IPS-18a (cell line): Measurements from ENCODE around the gene SMG6.

Experiments
- H3K27ac ChIP-seq: one replicate; pipeline ENCODE4 v1.5.1; 2013; ENCODE audit warnings: low read length
- H3K27me3 ChIP-seq: one replicate; pipeline ENCODE4 v1.6.1; 2013; ENCODE audit warnings: mild to moderate bottlenecking, low read length; ENCODE audit not compliant: control insufficient read depth, insufficient read depth
- H3K36me3 ChIP-seq: one replicate; pipeline ENCODE4 v1.6.1; 2013; ENCODE audit warnings: low read depth, low read length; ENCODE audit not compliant: control insufficient read depth
- H3K4me1 ChIP-seq: one replicate; pipeline ENCODE4 v1.6.1; 2013; ENCODE audit warnings: low read depth, low read length; ENCODE audit not compliant: control insufficient read depth
- H3K4me3 ChIP-seq: one replicate; pipeline ENCODE4 v1.5.1; 2013; ENCODE audit warnings: low read length
- H3K9ac ChIP-seq: one replicate; pipeline ENCODE4 v1.6.1; 2013; ENCODE audit warnings: mild to moderate bottlenecking, low read length, moderate library complexity
- H3K9me3 ChIP-seq: one replicate; pipeline ENCODE4 v1.6.1; 2013; ENCODE audit warnings: low read depth, low read length; ENCODE audit not compliant: control insufficient read depth

Gene SMG6

DNA sequence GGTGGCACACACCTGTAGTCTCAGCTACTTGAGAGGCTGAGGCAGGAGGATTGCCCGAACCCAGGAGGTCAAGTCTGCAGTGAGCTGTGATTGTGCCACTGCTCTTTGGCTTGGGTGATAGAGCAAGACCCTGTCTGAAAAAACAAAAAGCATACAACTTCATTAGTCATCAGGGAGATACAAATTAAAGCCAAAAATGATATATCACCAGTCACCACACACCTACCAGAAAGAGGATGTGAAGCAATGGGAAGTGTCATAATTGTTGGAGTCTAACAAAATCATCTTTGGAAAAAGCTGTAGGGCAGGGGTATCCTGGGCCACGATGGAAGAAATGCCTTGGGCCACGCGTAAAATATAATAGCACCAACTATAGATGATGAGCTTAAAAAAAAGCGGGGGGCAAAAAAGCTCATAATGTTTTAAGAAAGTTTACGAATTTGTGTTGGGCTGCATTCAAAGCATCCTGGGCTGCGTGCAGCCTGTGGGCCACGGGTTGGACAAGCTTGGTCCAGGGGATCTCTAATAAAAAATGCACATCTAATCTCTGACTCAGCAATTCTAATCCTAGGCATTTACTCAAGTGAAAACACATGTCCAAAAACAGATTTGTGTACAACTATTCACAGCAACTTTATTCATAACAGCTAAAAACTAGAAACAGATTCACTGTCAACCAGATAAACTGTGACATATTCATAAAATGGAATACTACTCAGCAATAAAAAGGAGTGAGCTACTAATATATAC is 182.8 kb downstream of the SMG6 start:
- Histone ChIP-seq H3K9me3 (no peaks in the 10 kb centered on the region), H3K4me3 (no peak overlapping the region), H3K36me3 (no peaks in the 10 kb centered on the region), H3K27ac (no peak overlapping the region), H3K27me3 (no peaks in the 10 kb centered on the region), H3K9ac (no peak overlapping the region), H3K4me1 (peaks cover 25% of the 10 kb centered on the region)

DNA sequence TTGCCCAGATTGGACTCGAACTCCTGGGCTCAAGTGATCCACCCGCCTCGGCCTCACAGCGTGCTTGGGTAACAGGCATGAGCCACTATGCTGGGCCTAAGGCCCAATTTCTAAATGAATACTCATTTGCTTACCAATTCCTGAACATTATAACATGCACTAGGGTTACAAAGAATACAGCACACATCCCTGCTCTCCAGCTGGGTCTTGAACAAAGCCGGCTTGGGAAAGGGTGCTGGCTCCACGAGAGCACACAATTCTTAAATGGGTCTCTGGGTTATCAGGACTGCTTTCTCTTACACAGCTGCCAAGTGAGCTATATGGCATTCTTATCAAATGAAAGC is 190.3 kb downstream of the SMG6 start:
- H3K9me3 ChIP-seq = no peaks in the 10 kb centered on the region
- H3K27ac ChIP-seq = no peak overlapping the region
- H3K36me3 ChIP-seq = no peaks in the 10 kb centered on the region
- H3K4me3 ChIP-seq = no peak overlapping the region
- H3K9ac ChIP-seq = no peak overlapping the region
- H3K4me1 ChIP-seq = no peaks in the 10 kb centered on the region
- no peaks in the 10 kb centered on the region for H3K27me3 ChIP-seq

DNA sequence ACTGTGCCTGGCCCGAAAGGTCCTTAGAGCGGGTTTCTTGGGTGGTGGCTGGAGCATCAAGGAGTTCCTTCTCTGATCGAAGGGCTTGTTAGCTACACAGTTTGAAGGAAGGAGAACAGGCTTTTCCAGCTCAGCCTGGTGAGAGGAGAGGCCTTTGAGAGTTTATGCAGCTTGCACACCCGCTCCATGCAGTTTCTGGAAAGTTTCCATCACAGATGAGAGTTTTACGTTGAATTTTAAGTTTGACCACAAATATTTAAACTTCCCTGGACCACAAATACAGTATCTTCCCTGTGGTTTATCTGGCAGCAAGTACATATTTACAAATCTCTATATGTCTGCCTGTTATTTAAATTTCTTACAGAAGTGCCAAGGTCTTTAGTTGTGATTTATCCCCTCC is 191.9 kb downstream of the SMG6 start:
- Histone ChIP-seq H3K9me3 (no peaks in the 10 kb centered on the region), H3K4me3 (no peak overlapping the region), H3K9ac (no peak overlapping the region), H3K27me3 (no peaks in the 10 kb centered on the region), H3K4me1 (no peaks in the 10 kb centered on the region), H3K27ac (no peak overlapping the region), H3K36me3 (no peaks in the 10 kb centered on the region)

DNA sequence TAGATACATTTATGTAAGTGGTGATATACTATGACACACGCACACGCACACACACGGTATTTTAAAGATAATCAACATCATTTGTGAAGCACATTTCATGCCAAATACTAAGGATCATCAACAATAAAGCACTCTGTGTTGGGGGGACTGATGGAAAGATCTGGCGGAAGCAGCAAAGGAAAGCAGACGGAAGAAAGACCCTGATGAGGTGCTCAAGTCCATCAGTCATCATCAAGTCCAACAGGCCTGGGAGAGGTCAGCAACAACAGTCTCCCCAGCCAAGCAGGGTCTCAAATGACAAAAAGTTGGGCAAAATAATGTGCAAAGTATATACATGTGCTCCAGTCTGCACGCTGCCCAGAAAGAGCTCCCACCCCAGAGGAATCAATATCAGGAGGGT is 193.1 kb downstream of the SMG6 start:
- no peak overlapping the region for H3K27ac ChIP-seq
- no peaks in the 10 kb centered on the region for H3K36me3 ChIP-seq
- no peaks in the 10 kb centered on the region for H3K9me3 ChIP-seq
- no peaks in the 10 kb centered on the region for H3K27me3 ChIP-seq
- H3K4me1 ChIP-seq = no peaks in the 10 kb centered on the region
- H3K9ac ChIP-seq = no peak overlapping the region
- no peak overlapping the region for H3K4me3 ChIP-seq

DNA sequence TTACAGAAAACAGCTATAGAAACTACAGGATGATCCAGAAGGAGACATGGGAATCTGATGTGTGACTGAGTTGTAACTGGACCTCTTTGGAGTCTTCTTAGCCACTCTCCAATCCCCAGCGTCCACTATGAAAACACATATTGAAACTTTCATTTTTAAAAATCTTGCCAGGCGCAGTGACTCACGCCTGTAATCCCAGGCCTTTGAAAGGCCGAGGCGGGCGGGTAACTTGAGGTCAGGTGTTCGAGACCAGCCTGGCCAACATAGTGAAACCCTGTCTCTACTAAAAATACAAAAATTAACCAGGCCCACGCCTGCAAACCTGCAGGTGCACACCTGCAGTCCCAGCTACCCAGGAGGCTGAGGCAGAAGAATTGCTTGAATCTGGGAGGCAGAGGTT is 195.4 kb downstream of the SMG6 start:
- Histone ChIP-seq H3K9ac (no peak overlapping the region), H3K36me3 (no peaks in the 10 kb centered on the region), H3K27me3 (no peaks in the 10 kb centered on the region), H3K9me3 (no peaks in the 10 kb centered on the region), H3K4me1 (no peaks in the 10 kb centered on the region), H3K27ac (no peak overlapping the region), H3K4me3 (no peak overlapping the region)

DNA sequence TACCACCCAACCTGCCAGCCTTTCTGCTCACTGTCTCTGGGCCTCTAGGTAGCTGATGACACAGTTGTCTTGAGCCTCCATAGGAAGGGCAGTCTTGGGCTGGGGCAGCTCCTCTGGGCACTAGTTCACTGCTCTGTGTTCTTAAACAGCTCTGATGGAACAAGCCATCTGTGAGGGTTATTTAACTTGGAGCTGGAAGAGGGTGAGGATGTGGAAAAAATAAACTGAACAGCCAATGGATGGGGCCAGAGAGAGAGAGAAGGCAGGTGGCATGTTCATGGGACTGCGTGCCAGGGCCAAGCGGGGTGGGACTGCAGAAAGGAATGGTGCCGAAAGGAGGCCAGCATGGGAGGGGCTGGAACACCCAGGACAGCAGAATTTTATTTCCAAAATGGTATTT is 196.1 kb downstream of the SMG6 start:
- H3K4me3 ChIP-seq = no peak overlapping the region
- H3K36me3 ChIP-seq = no peaks in the 10 kb centered on the region
- H3K9ac ChIP-seq = no peak overlapping the region
- no peaks in the 10 kb centered on the region for H3K27me3 ChIP-seq
- no peak overlapping the region for H3K27ac ChIP-seq
- no peaks in the 10 kb centered on the region for H3K9me3 ChIP-seq
- no peaks in the 10 kb centered on the region for H3K4me1 ChIP-seq

DNA sequence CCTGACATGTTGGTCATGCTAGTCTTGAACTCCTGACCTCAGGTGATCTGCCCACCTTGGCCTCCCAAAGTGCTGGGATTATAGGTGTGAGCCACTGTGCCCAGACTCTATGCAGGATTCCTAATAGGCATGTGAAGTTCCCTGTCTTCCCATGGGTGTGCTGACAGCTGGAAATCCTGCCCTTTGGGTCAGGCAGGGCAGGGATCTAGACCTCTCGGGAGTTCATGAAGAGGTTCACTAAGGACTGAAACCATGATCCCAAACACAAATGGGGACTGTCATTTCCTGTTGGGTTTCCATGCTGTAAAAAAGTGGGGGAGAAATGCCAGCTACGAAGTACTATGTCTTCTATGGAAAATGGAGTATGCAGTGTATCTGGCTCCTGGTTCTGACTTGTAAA is 196.5 kb downstream of the SMG6 start:
- Histone ChIP-seq H3K27me3 (no peaks in the 10 kb centered on the region), H3K4me1 (no peaks in the 10 kb centered on the region), H3K9me3 (no peaks in the 10 kb centered on the region), H3K36me3 (no peaks in the 10 kb centered on the region), H3K4me3 (no peak overlapping the region), H3K9ac (no peak overlapping the region), H3K27ac (no peak overlapping the region)

DNA sequence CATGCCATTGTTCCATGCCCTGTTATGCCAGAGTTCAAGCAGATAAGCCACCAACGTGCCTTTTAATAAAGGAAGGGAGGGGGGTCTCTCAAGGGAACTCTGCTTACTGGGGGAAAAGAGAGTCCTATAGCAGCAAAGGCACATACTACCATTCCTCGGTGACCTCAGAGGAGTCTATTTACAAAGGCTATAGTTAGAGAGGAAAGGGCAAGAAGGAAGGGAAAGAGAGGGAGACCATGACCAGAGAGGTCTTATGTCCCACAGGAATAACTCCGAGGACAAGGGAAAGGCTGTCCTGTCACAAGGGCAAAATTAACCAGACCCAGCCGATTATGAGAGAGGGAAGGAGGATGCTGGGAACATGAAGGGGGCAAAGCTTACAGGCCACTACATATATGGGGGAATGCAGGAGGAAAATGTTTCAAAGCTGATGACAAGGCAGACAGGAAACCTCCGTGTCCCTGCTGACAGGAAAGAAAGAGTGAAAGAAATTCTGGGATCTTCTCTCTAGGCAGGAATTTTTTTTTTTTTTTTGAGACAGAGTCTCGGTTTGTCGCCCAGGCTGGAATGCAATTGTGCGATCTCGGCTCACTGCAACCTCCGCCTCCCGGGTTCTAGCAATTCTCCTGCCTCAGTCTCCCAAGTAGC is 197.2 kb downstream of the SMG6 start:
- no peaks in the 10 kb centered on the region for H3K4me1 ChIP-seq
- H3K27ac ChIP-seq = no peak overlapping the region
- H3K9ac ChIP-seq = no peak overlapping the region
- H3K4me3 ChIP-seq = no peak overlapping the region
- H3K9me3 ChIP-seq = no peaks in the 10 kb centered on the region
- H3K27me3 ChIP-seq = no peaks in the 10 kb centered on the region
- H3K36me3 ChIP-seq = no peaks in the 10 kb centered on the region

DNA sequence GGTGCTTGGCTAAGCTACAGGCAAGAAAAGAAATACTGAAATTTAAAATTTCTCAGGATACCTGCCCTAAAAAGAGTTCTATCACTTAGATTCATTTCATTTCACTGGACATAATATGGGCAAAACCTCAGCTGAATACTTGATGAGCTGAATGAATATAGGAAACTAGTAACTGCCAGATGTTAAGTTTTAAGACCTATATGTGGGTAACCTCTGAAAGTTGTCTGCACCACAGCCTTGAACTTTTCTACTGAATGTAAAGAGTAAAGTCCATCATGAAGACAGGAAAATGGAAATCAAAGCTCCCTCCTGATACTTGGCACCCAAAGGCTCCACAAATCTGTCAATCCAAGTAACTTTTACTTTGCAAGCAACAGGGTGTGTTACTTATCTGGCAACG is 197.9 kb downstream of the SMG6 start:
- Histone ChIP-seq H3K4me3 (no peak overlapping the region), H3K4me1 (no peaks in the 10 kb centered on the region), H3K9me3 (no peaks in the 10 kb centered on the region), H3K36me3 (no peaks in the 10 kb centered on the region), H3K27ac (no peak overlapping the region), H3K9ac (no peak overlapping the region), H3K27me3 (no peaks in the 10 kb centered on the region)

DNA sequence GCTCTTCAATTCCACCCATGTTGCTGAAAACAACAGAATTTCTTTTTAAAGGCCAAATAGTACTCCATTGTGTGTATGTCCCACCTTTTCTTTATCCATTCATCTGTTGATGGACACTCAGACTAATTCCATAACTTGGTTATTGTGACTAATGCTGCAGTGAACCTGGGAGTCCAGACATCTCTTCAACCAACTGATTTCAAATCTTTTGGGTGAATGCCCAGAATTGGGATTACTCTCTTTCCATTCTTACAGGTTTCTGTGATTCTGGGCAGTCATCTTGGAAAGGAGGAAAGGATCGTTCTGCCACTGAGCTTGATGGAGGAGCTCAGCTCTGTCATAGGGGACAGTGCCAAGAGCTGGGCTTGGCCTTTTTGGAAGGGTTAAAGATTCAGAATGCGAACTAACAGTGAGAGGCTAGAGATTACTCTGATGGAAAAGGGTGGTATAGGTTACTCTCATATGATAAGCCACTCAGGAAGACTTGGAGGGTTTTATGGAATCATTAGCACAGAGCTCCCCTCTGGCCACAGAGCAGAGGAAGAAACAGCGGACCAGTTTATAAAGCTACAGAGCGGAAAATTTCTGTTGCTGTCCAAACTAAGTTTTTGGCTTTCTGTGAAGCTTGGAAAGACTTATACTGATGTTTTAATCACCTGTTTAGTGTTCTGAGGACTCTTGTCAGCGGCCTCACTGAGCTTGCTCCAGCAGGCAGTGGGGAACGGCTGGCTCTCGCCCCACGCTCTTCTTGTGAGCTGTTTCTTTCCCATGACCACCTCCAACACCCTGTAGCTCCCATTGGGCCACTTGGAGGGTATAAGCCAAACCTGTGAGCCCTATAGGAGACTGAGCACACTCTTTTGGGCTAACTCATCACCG is 200.4 kb downstream of the SMG6 start:
- Histone ChIP-seq H3K27ac (no peak overlapping the region), H3K27me3 (no peaks in the 10 kb centered on the region), H3K9me3 (no peaks in the 10 kb centered on the region), H3K9ac (no peak overlapping the region), H3K36me3 (no peaks in the 10 kb centered on the region), H3K4me1 (no peaks in the 10 kb centered on the region), H3K4me3 (no peak overlapping the region)

DNA sequence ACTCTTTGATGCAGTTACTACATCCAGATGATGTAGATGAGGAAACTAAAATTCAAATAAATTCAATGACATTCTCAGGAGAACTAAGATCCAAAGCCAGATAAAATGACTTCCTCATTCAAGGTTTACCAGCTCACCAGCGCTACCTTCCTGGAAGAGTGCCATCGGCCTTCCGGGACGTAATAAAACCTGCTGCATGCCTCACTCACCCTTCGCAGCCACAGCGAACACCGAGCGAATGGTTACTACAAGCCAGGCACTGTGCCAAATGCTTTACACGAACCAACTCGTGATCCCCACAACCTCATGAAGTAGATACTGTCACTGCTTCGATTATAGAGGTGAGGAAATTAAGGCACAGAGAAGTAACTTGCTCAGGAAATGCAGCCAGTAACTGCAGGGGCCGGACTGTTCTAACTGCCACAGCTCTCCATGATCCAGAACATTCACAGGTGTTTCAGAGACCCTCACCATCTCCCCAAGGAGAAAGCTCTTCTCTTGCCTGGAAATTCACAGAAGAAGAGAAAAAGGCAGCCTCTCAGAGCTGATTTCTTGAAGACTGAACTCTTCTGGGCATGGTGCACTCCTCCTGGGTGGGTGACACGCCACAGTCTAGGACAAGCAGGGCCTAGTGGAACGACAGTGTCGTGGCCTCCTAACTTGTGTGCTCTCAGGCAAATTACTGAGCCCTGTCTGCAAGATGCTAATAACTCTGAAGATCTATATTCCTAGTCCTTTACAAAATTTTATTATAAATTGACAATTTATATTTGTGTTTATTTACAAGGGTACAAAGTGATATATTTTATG is 201.9 kb downstream of the SMG6 start:
- no peak overlapping the region for H3K4me3 ChIP-seq
- no peaks in the 10 kb centered on the region for H3K27me3 ChIP-seq
- no peak overlapping the region for H3K9ac ChIP-seq
- H3K9me3 ChIP-seq = no peaks in the 10 kb centered on the region
- no peak overlapping the region for H3K27ac ChIP-seq
- no peaks in the 10 kb centered on the region for H3K4me1 ChIP-seq
- H3K36me3 ChIP-seq = no peaks in the 10 kb centered on the region
